H1 (cell line): ENCODE measurements around the gene CCNY. TPM values are rescaled to one million over a fixed set of nuclear protein-coding genes. Genes with fewer than 3 reads are reported as not detected.

Experiments
- CTCF ChIA-PET: fragments of 300-600 bp; sonication (Branson Sonifier 250); formaldehyde crosslinking; loops from one replicate; lab custom pipeline; 2021; ENCODE audit not compliant: partially characterized antibody; lab: Charles Lee
- POLR2A ChIA-PET: fragments of 300-600 bp; sonication (Branson Sonifier 250); formaldehyde crosslinking; loops from one replicate; lab custom pipeline; 2021; ENCODE audit warnings: inconsistent platforms; ENCODE audit not compliant: partially characterized antibody; lab: Charles Lee
- DNase-seq, 2 experiments: peaks; one replicate each; pipeline versions ENCODE4 v3.0.0 to v3.0.0-alpha.2; 2010 to 2022; ENCODE audit warnings: low spot score in 2 of 2, low read depth in 1 of 2, mixed read lengths in 1 of 2
- FAIRE-seq: peaks from 2 replicates; lab custom pipeline; 2011; peaks lifted over from hg19 to GRCh38; lab: Jason Lieb, UNC
- H2AFZ ChIP-seq: 2 replicates; pipeline ENCODE4 v1.8.1; 2012; ENCODE audit warnings: low read length, inconsistent platforms
- H2AK5ac ChIP-seq: 2 replicates; pipeline ENCODE4 v1.6.1; 2013; ENCODE audit warnings: low read depth, low read length
- H2BK120ac ChIP-seq: replicated peaks from 2 replicates; pipeline ENCODE3; 2013; ENCODE audit warnings: low read depth, low read length, inconsistent platforms
- H2BK12ac ChIP-seq: 2 replicates; pipeline ENCODE4 v1.6.1; 2013; ENCODE audit warnings: low read depth, low read length
- H2BK15ac ChIP-seq: 2 replicates; pipeline ENCODE4 v1.6.1; 2013; ENCODE audit warnings: low read length
- H2BK20ac ChIP-seq: 2 replicates; pipeline ENCODE4 v1.6.1; 2013; ENCODE audit warnings: low read length
- H2BK5ac ChIP-seq: 2 replicates; pipeline ENCODE4 v1.6.1; 2013; ENCODE audit warnings: low read depth, low read length
- H3K14ac ChIP-seq: 2 replicates; pipeline ENCODE4 v1.6.1; 2013; ENCODE audit warnings: inconsistent platforms; ENCODE audit not compliant: insufficient read length
- H3K18ac ChIP-seq: 2 replicates; pipeline ENCODE4 v1.6.1; 2013; ENCODE audit warnings: low read length; ENCODE audit errors: extremely low read depth
- H3K23ac ChIP-seq: 2 replicates; pipeline ENCODE4 v1.6.1; 2013; ENCODE audit warnings: inconsistent platforms; ENCODE audit not compliant: insufficient read length
- H3K23me2 ChIP-seq: 2 replicates; pipeline ENCODE4 v1.6.1; 2013; ENCODE audit warnings: low read depth, low read length
- H3K27ac ChIP-seq: 2 replicates; pipeline ENCODE4 v1.6.1; 2011; ENCODE audit warnings: low read depth, low read length, inconsistent platforms
- H3K27me3 ChIP-seq, 4 experiments: replicated peaks in 1 of 4; 1 replicate in 1 of 4; 2 replicates in 3 of 4; pipeline versions ENCODE4 v1.6.1 to v1.8.1; 2011 to 2013; ENCODE audit warnings: low read length in 3 of 4, mild to moderate bottlenecking in 3 of 4, inconsistent platforms in 2 of 4, mixed read lengths in 2 of 4, moderate library complexity in 1 of 4; ENCODE audit not compliant: control insufficient read depth in 3 of 4, insufficient read depth in 3 of 4; ENCODE audit errors: extremely low read depth in 1 of 4
- H3K36me3 ChIP-seq, 4 experiments: 2 replicates each; pipeline versions ENCODE4 v1.6.1 to v1.8.1; 2011 to 2013; ENCODE audit warnings: mild to moderate bottlenecking in 4 of 4, low read length in 3 of 4, moderate library complexity in 2 of 4, control low read depth in 1 of 4, inconsistent platforms in 1 of 4; ENCODE audit not compliant: insufficient read depth in 4 of 4, control insufficient read depth in 2 of 4
- H3K4ac ChIP-seq: replicated peaks from 2 replicates; pipeline ENCODE3; 2013; ENCODE audit warnings: low read length, low read depth, mixed read lengths, inconsistent platforms; ENCODE audit not compliant: insufficient read length
- H3K4me1 ChIP-seq, 4 experiments: replicated peaks in 1 of 4; 1 replicate in 1 of 4; 2 replicates in 3 of 4; pipeline versions ENCODE4 v1.6.1 to v1.8.1; 2011 to 2013; ENCODE audit warnings: low read length in 3 of 4, inconsistent platforms in 2 of 4, mixed read lengths in 1 of 4; ENCODE audit not compliant: insufficient read depth in 4 of 4, control insufficient read depth in 3 of 4
- H3K4me2 ChIP-seq, 2 experiments: 2 replicates each; pipeline versions ENCODE4 v1.6.1 to v1.8.1; 2011 to 2013; ENCODE audit warnings: low read depth in 2 of 2, low read length in 2 of 2, control low read depth in 1 of 2, inconsistent platforms in 1 of 2, mild to moderate bottlenecking in 1 of 2; ENCODE audit not compliant: insufficient read depth in 1 of 2
- H3K4me3 ChIP-seq, 4 experiments: fragments of 200-600, 300-600 bp in 1 of 4; sonication (generic), shearing (Covaris generic), sonication (Bioruptor Twin) in 1 of 4; 2 replicates each; pipeline versions ENCODE4 v1.5.1 to v1.8.1; 2011 to 2016; ENCODE audit warnings: low read length in 4 of 4, low read depth in 3 of 4, control low read depth in 2 of 4, inconsistent platforms in 2 of 4, mild to moderate bottlenecking in 2 of 4, mixed read lengths in 1 of 4, moderate library complexity in 1 of 4; ENCODE audit not compliant: insufficient read depth in 2 of 4; ENCODE audit errors: extremely low read depth in 1 of 4
- H3K56ac ChIP-seq: replicated peaks from 2 replicates; pipeline ENCODE3; 2013; ENCODE audit warnings: low read depth, mild to moderate bottlenecking, mixed read lengths, low read length, inconsistent platforms; ENCODE audit not compliant: insufficient read length
- H3K79me1 ChIP-seq: 2 replicates; pipeline ENCODE4 v1.6.1; 2013; ENCODE audit warnings: low read depth, low read length, control low read depth
- H3K79me2 ChIP-seq, 2 experiments: 2 replicates each; pipeline versions ENCODE4 v1.6.1 to v1.8.1; 2012 to 2013; ENCODE audit warnings: low read length in 2 of 2, mild to moderate bottlenecking in 2 of 2, inconsistent platforms in 1 of 2; ENCODE audit not compliant: insufficient read depth in 2 of 2, control insufficient read depth in 1 of 2
- H3K9ac ChIP-seq, 4 experiments: replicated peaks in 1 of 4; 1 replicate in 1 of 4; 2 replicates in 3 of 4; pipeline versions ENCODE4 v1.6.1 to v1.8.1; 2011 to 2013; ENCODE audit warnings: low read depth in 3 of 4, low read length in 3 of 4, control low read depth in 2 of 4, mild to moderate bottlenecking in 2 of 4, moderate library complexity in 2 of 4, inconsistent platforms in 1 of 4; ENCODE audit errors: extremely low read depth in 1 of 4
- H3K9me3 ChIP-seq, 2 experiments: 2 replicates each; pipeline versions ENCODE4 v1.6.1 to v1.8.1; 2012 to 2013; ENCODE audit warnings: mild to moderate bottlenecking in 2 of 2, moderate library complexity in 2 of 2, control low read depth in 1 of 2, inconsistent platforms in 1 of 2, low read depth in 1 of 2, low read length in 1 of 2, mixed read lengths in 1 of 2; ENCODE audit not compliant: insufficient read depth in 2 of 2
- H4K20me1 ChIP-seq, 2 experiments: replicated peaks in 1 of 2; 2 replicates each; pipeline versions ENCODE3 to v1.8.1; 2011 to 2013; ENCODE audit warnings: inconsistent platforms in 2 of 2, low read length in 2 of 2, mild to moderate bottlenecking in 1 of 2; ENCODE audit not compliant: insufficient read depth in 2 of 2, control insufficient read depth in 1 of 2
- H4K5ac ChIP-seq: 2 replicates; pipeline ENCODE4 v1.6.1; 2013; ENCODE audit warnings: low read length, low read depth, mixed read lengths, inconsistent platforms; ENCODE audit not compliant: insufficient read length
- H4K8ac ChIP-seq: 2 replicates; pipeline ENCODE4 v1.8.0; 2013; ENCODE audit warnings: mild to moderate bottlenecking, moderate library complexity, low read length, inconsistent platforms; ENCODE audit not compliant: insufficient read depth; ENCODE audit errors: extremely low read depth
- H4K91ac ChIP-seq: replicated peaks from 2 replicates; pipeline ENCODE3; 2013; ENCODE audit warnings: low read length, mixed read lengths, inconsistent platforms; ENCODE audit not compliant: insufficient read length
- BACH1 ChIP-seq: IDR thresholded peaks from 2 replicates; pipeline ENCODE4 v1.6.1; 2012; ENCODE audit warnings: low read length, improper control_type of control experiment
- SIX5 ChIP-seq: IDR thresholded peaks from 2 replicates; pipeline ENCODE4 v1.6.1; 2011; ENCODE audit warnings: mild to moderate bottlenecking, low read depth, low read length
- SRF ChIP-seq: IDR thresholded peaks from 2 replicates; pipeline ENCODE4 v1.6.1; 2011; ENCODE audit warnings: mild to moderate bottlenecking, low read depth, low read length, moderate library complexity
- TEAD4 ChIP-seq: IDR thresholded peaks from 2 replicates; pipeline ENCODE4 v1.6.1; 2012; ENCODE audit warnings: low read depth, low read length, inconsistent platforms, mixed read lengths
- YY1 ChIP-seq: IDR thresholded peaks from 2 replicates; pipeline ENCODE4 v1.6.1; 2011; ENCODE audit warnings: low read depth, mild to moderate bottlenecking, low read length
- WGBS, 2 experiments: shearing (Covaris generic) in 1 of 2; methylation state at CpG; one replicate each; pipeline versions ENCODE4 v1.1.6 to v1.1.7; 2013 to 2015; ENCODE audit warnings: low lambda C conversion rate in 2 of 2, mixed read lengths in 2 of 2, inconsistent platforms in 1 of 2, low coverage in 1 of 2, missing lambda C conversion rate in 1 of 2; ENCODE audit not compliant: insufficient replicate concordance in 2 of 2, insufficient coverage in 1 of 2, insufficient read length in 1 of 2; ENCODE audit errors: extremely low coverage in 1 of 2, missing lambda C conversion rate in 1 of 2; 5-methylcytosine and 5-hydroxymethylcytosine counted together
- polyA plus RNA-seq, 7 experiments: library from polyadenylated mRNA; depleted of rRNA in 3 of 7; stranded (reverse) in 5 of 7; unstranded in 2 of 7; fragments of >200 nt in 5 of 7; fragments of 200-250 nt in 2 of 7; gene quantifications; 1 replicate in 5 of 7; 2 replicates in 1 of 7; 4 replicates in 1 of 7; pipeline versions ENCODE4 v1.2.1 to v1.2.3, GENCODE V29; 2011 to 2013; ENCODE audit warnings: missing spikeins in 2 of 7, mixed read lengths in 2 of 7
- total RNA-seq: library from RNA; stranded (reverse); fragmentation: NEBNext Ultra II Directional; extraction: Animal tissue kit (Norgen Biotek cat#: 25700); gene quantifications from 2 replicates; pipeline ENCODE4 v1.2.1, GENCODE V29; 2021

The CCNY gene
- total and polyA plus RNA-seq, 2 of the 8 experiments (the other 6 are each of a cell fraction or from before 2014, with no cell fraction given), result 25.3 to 68.2 TPM

DNA sequence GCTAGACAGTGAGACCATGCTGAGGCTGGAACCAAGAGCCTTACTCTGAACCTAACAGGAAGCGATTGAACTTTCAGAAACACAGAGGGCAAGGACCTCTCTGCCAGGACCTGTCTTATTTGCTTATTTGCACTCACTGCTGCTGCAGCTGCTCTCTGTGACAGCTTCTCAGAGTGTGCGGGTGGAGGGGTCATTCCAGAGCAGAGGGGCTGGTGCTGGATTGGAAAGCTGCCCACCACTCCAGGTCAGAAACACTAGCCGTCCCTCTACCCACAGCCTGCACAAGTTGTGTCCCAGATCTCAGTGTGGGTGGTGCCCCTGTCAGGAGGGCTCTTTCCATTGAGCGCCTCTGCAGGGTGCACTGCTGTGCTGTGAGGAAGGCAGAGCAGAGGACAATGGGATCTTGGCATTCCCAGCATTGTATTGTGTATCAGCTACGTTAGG, 126.2 kb downstream of the CCNY start:
- no peak overlapping the region; a peak in 1 of 8 replicates for H3K4me3 ChIP-seq
- 75% methylated on average over 5 of the region's 5 CpGs; no CpG with 5 or more reads in 1 of the 2 experiments for WGBS, 2 experiments

More for the DNA sequence above, 126.2 kb downstream of the CCNY start:
- Histone ChIP-seq H3K79me2 (peaks cover 2 to 88% of the 10 kb centered on the region in 2 experiments; a peak in 3 of 4 replicates), H2BK12ac (no peak overlapping the region), H3K23me2 (peaks cover 3% of the 10 kb centered on the region; the same call in 1 of the 2 replicates), H3K4ac (no peak overlapping the region), H3K18ac (no peak overlapping the region), H3K79me1 (peaks cover 6% of the 10 kb centered on the region), H3K14ac (no peak overlapping the region), H2AFZ (no peak overlapping the region), H3K9me3 (no peaks in the 10 kb centered on the region), H3K4me1 (peaks cover 17 to 46% (median 39%) of the 10 kb centered on the region in 4 experiments), H3K27ac (no peak overlapping the region), H4K20me1 (peaks cover 0 to 7% of the 10 kb centered on the region in 2 experiments), H3K23ac (no peak overlapping the region), H4K8ac (no peak overlapping the region), H3K9ac (no peak overlapping the region), H2AK5ac (0 out of 2 replicates have a peak overlapping the region, but pooled peaks have one; percentile 3), H3K56ac (no peak overlapping the region), H3K4me2 (peak overlapping the region; percentile 46 to 52; a peak in 2 of 4 replicates), H4K91ac (no peak overlapping the region), H4K5ac (no peak overlapping the region), H2BK120ac (no peak overlapping the region), H3K27me3 (no peaks in the 10 kb centered on the region), H2BK20ac (no peak overlapping the region), H2BK15ac (peak overlapping the region; percentile 50; the same call in 1 of the 2 replicates), H2BK5ac (no peak overlapping the region), H3K36me3 (no peaks in the 10 kb centered on the region; a peak in 1 of 8 replicates)
- FAIRE-seq, result no peak
- TF ChIP-seq TEAD4 (peak; percentile 49; the same call in 1 of the 2 replicates), SRF (no peak), BACH1 (no peak), SIX5 (no peak), YY1 (no peak)
- ChIA-PET CTCF (interaction anchor here (2.0 kb wide), 1 partner anchor 83 kb away, joined by 5 read pairs; no protein-coding TSS in a partner anchor), POLR2A (no interaction called here)
- DNase-seq, result no peak
